ENCODE data around the gene TFDP1.

DNA sequence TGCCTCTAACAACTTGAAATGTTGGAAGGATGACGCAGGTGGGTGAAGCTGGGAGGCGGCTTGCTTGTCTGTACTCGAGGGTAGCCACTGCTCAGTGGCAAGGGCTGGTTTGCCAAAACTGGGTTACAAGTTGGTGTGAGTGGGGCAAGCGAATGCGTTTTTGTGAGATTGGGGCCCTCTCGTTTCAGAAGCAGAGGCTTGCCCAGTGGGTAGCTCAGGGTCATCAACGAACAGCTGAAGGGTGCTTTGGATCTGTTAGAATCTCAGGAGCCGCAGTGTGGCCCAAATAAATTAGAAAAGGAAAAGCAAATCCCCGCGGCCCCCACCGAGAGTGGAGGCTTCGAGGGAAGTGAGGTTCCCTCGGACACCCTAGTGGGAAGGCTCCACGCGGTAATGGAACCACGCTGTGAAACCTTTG lies 66.2 kb downstream of the TFDP1 start:
- TF ChIP-seq, protein P1, sequence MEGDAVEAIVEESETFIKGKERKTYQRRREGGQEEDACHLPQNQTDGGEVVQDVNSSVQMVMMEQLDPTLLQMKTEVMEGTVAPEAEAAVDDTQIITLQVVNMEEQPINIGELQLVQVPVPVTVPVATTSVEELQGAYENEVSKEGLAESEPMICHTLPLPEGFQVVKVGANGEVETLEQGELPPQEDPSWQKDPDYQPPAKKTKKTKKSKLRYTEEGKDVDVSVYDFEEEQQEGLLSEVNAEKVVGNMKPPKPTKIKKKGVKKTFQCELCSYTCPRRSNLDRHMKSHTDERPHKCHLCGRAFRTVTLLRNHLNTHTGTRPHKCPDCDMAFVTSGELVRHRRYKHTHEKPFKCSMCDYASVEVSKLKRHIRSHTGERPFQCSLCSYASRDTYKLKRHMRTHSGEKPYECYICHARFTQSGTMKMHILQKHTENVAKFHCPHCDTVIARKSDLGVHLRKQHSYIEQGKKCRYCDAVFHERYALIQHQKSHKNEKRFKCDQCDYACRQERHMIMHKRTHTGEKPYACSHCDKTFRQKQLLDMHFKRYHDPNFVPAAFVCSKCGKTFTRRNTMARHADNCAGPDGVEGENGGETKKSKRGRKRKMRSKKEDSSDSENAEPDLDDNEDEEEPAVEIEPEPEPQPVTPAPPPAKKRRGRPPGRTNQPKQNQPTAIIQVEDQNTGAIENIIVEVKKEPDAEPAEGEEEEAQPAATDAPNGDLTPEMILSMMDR (conservative IDR thresholded peaks at IDR 0.05; ENCODE audit: low read depth, low read length), result no peak
- no peak for TF ChIP-seq POLR2A (IDR thresholded peaks at IDR 0.05; ENCODE audit: low read depth, low read length)
- no peak for TF ChIP-seq RAD21 (IDR thresholded peaks at IDR 0.05; ENCODE audit: low read length)
- no peak for TF ChIP-seq MAFK (IDR thresholded peaks at IDR 0.05; ENCODE audit: low read depth, low read length)
- TF ChIP-seq, protein P2, sequence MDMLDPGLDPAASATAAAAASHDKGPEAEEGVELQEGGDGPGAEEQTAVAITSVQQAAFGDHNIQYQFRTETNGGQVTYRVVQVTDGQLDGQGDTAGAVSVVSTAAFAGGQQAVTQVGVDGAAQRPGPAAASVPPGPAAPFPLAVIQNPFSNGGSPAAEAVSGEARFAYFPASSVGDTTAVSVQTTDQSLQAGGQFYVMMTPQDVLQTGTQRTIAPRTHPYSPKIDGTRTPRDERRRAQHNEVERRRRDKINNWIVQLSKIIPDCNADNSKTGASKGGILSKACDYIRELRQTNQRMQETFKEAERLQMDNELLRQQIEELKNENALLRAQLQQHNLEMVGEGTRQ (IDR thresholded peaks at IDR 0.05; ENCODE audit: low read depth, low read length), result no peak
- TF ChIP-seq RCOR1 (IDR thresholded peaks at IDR 0.05; ENCODE audit: insufficient replicate concordance, low read length), result no peak
- no peak for TF ChIP-seq CEBPB (IDR thresholded peaks at IDR 0.05; ENCODE audit: low read depth, low read length)
- TF ChIP-seq BHLHE40 (IDR thresholded peaks at IDR 0.05; ENCODE audit: low read depth, low read length), result no peak
- TF ChIP-seq FOS (IDR thresholded peaks at IDR 0.05; ENCODE audit: low read depth, low read length), result no peak
- no peak for TF ChIP-seq NFE2L2 (IDR thresholded peaks at IDR 0.05; ENCODE audit: low read depth, low read length)
- TF ChIP-seq MAZ (IDR thresholded peaks at IDR 0.05; ENCODE audit: borderline replicate concordance, low read depth, low read length), result no peak
- TF ChIP-seq SMC3 (IDR thresholded peaks at IDR 0.05; ENCODE audit: low read depth, low read length), result no peak
- no peak for TF ChIP-seq MXI1 (IDR thresholded peaks at IDR 0.05; ENCODE audit: borderline replicate concordance, low read depth, low read length)
- no peak for TF ChIP-seq RFX5 (IDR thresholded peaks at IDR 0.05; ENCODE audit: low read depth, low read length)
